IMR-90 (cell line): ENCODE data around the gene PSAPL1. TPM values are rescaled to one million over a fixed set of nuclear protein-coding genes. Genes with fewer than 3 reads are reported as not detected.

ENCODE experiments used
- ATAC-seq: fragments of 200-7000 bp; cut with Tn5 transposase; 2 replicates; pipeline ENCODE4 v1.9.1; 2020; ENCODE audit warnings: low read depth, mild to moderate bottlenecking, moderate library complexity
- BruUV-seq: library from RNA; stranded (reverse); fragments of 400-500 nt; replicated peaks from 2 replicates; lab custom pipeline; 2021; lab: Mats Ljungman, UMichigan
- CTCF ChIA-PET: fragments of 300-600 bp; formaldehyde crosslinking; extraction: SDS; loops from one replicate; lab custom pipeline; 2021; ENCODE audit warnings: antibody characterized with exemption; lab: Yijun Ruan, JAX
- POLR2A ChIA-PET: fragments of 300-600 bp; sonication (Branson Sonifier 250); formaldehyde crosslinking; loops from one replicate; lab custom pipeline; 2022; ENCODE audit warnings: antibody characterized with exemption; ENCODE audit not compliant: unreplicated experiment; lab: Charles Lee
- DNase-seq: peaks from one replicate; pipeline ENCODE4 v3.0.0; 2013
- H2AFZ ChIP-seq: replicated peaks from 2 replicates; pipeline ENCODE3; 2013; ENCODE audit warnings: low read length, mild to moderate bottlenecking; ENCODE audit not compliant: poor library complexity
- H2AK5ac ChIP-seq: 2 replicates; pipeline ENCODE4 v1.6.1; 2013; ENCODE audit warnings: low read depth, low read length, inconsistent platforms
- H2AK9ac ChIP-seq: replicated peaks from 2 replicates; pipeline ENCODE3; 2013; ENCODE audit warnings: mild to moderate bottlenecking, low read depth, low read length, moderate library complexity; ENCODE audit not compliant: poor library complexity
- H2BK120ac ChIP-seq: 2 replicates; pipeline ENCODE4 v1.6.1; 2013; ENCODE audit warnings: low read depth, low read length, inconsistent platforms
- H2BK15ac ChIP-seq: 3 replicates; pipeline ENCODE4 v1.6.1; 2013; ENCODE audit warnings: low read depth, low read length, inconsistent platforms
- H2BK20ac ChIP-seq: 2 replicates; pipeline ENCODE4 v1.6.1; 2013; ENCODE audit warnings: low read depth, mild to moderate bottlenecking, inconsistent platforms, low read length, moderate library complexity
- H2BK5ac ChIP-seq: 2 replicates; pipeline ENCODE4 v1.6.1; 2013; ENCODE audit warnings: mild to moderate bottlenecking, low read depth, low read length, inconsistent platforms; ENCODE audit not compliant: poor library complexity, severe bottlenecking
- H3K14ac ChIP-seq: replicated peaks from 2 replicates; pipeline ENCODE4 v1.6.1; 2013; ENCODE audit warnings: low read depth, low read length, inconsistent platforms
- H3K18ac ChIP-seq: 2 replicates; pipeline ENCODE4 v1.6.1; 2013; ENCODE audit warnings: low read depth, low read length, control low read depth
- H3K23ac ChIP-seq: 2 replicates; pipeline ENCODE4 v1.6.1; 2013; ENCODE audit warnings: low read depth, low read length, inconsistent platforms
- H3K27ac ChIP-seq: 2 replicates; pipeline ENCODE4 v1.5.1; 2013; ENCODE audit warnings: mild to moderate bottlenecking, control low read depth, low read length; ENCODE audit not compliant: insufficient read depth
- H3K27me3 ChIP-seq: 2 replicates; pipeline ENCODE4 v1.6.1; 2013; ENCODE audit warnings: low read length; ENCODE audit not compliant: control insufficient read depth, insufficient read depth
- H3K36me3 ChIP-seq: 2 replicates; pipeline ENCODE4 v1.6.1; 2013; ENCODE audit warnings: low read length, mixed read lengths; ENCODE audit not compliant: control insufficient read depth, insufficient read depth
- H3K4ac ChIP-seq: 2 replicates; pipeline ENCODE4 v1.6.1; 2013; ENCODE audit warnings: low read depth, low read length, inconsistent platforms
- H3K4me1 ChIP-seq: 2 replicates; pipeline ENCODE4 v1.6.1; 2013; ENCODE audit warnings: low read length, mixed read lengths; ENCODE audit not compliant: control insufficient read depth, insufficient read depth
- H3K4me2 ChIP-seq: 2 replicates; pipeline ENCODE4 v1.6.1; 2013; ENCODE audit warnings: low read depth, mild to moderate bottlenecking, control low read depth, low read length, moderate library complexity
- H3K4me3 ChIP-seq: 2 replicates; pipeline ENCODE4 v1.5.1; 2013; ENCODE audit warnings: low read depth, mild to moderate bottlenecking, control low read depth, low read length, moderate library complexity; ENCODE audit not compliant: insufficient read depth
- H3K56ac ChIP-seq: 2 replicates; pipeline ENCODE4 v1.6.1; 2013; ENCODE audit warnings: low read length, inconsistent platforms; ENCODE audit not compliant: insufficient read depth; ENCODE audit errors: extremely low read depth
- H3K79me1 ChIP-seq, 2 experiments: 2 replicates each; pipeline ENCODE4 v1.6.1; 2013; ENCODE audit warnings: low read length in 2 of 2, inconsistent platforms in 1 of 2, low read depth in 1 of 2
- H3K9ac ChIP-seq: 2 replicates; pipeline ENCODE4 v1.6.1; 2013; ENCODE audit warnings: low read depth, low read length, control low read depth
- H3K9me1 ChIP-seq: 2 replicates; pipeline ENCODE4 v1.6.1; 2013; ENCODE audit warnings: low read length, inconsistent platforms; ENCODE audit not compliant: insufficient read depth
- H3K9me3 ChIP-seq: 2 replicates; pipeline ENCODE4 v1.6.1; 2013; ENCODE audit warnings: low read length; ENCODE audit not compliant: control insufficient read depth, insufficient read depth
- H4K20me1 ChIP-seq: 2 replicates; pipeline ENCODE4 v1.6.1; 2013; ENCODE audit warnings: low read length, inconsistent platforms; ENCODE audit not compliant: insufficient read depth
- H4K5ac ChIP-seq: 2 replicates; pipeline ENCODE4 v1.6.1; 2013; ENCODE audit warnings: mild to moderate bottlenecking, low read depth, low read length, control low read depth
- H4K8ac ChIP-seq, 2 experiments: 2 replicates each; pipeline ENCODE4 v1.6.1; 2013; ENCODE audit warnings: low read depth in 2 of 2, low read length in 2 of 2, control low read depth in 1 of 2, inconsistent platforms in 1 of 2
- H4K91ac ChIP-seq: 2 replicates; pipeline ENCODE4 v1.6.1; 2013; ENCODE audit warnings: low read depth, low read length, inconsistent platforms; ENCODE audit not compliant: insufficient read depth
- CEBPB ChIP-seq: IDR thresholded peaks from 2 replicates; pipeline ENCODE4 v1.6.1; 2012; ENCODE audit warnings: low read depth, low read length, improper control_type of control experiment
- FOS ChIP-seq: fragments of 150-350 bp; IDR thresholded peaks from 2 replicates; pipeline ENCODE4 v1.6.1; 2016; ENCODE audit warnings: low read depth, low read length
- MAFK ChIP-seq: IDR thresholded peaks from 2 replicates; pipeline ENCODE4 v1.6.1; 2012; ENCODE audit warnings: low read depth, low read length, improper control_type of control experiment
- MAZ ChIP-seq: IDR thresholded peaks from 2 replicates; pipeline ENCODE4 v1.6.1; 2012; ENCODE audit warnings: low read depth, mild to moderate bottlenecking, low read length, improper control_type of control experiment, moderate library complexity, borderline replicate concordance
- MXI1 ChIP-seq: IDR thresholded peaks from 2 replicates; pipeline ENCODE4 v1.6.1; 2012; ENCODE audit warnings: low read depth, mild to moderate bottlenecking, low read length, moderate library complexity, borderline replicate concordance
- POLR2A ChIP-seq: IDR thresholded peaks from 2 replicates; pipeline ENCODE4 v1.6.1; 2012; ENCODE audit warnings: mild to moderate bottlenecking, low read depth, low read length
- RAD21 ChIP-seq: IDR thresholded peaks from 2 replicates; pipeline ENCODE4 v1.6.1; 2012; ENCODE audit warnings: low read length, improper control_type of control experiment
- RFX5 ChIP-seq: IDR thresholded peaks from 2 replicates; pipeline ENCODE4 v1.8.0; 2012; ENCODE audit warnings: low read depth, mild to moderate bottlenecking, low read length, moderate library complexity
- SMC3 ChIP-seq: fragments of 150-350 bp; IDR thresholded peaks from 2 replicates; pipeline ENCODE4 v1.6.1; 2016; ENCODE audit warnings: low read depth, mild to moderate bottlenecking, antibody characterized with exemption, low read length, moderate library complexity
- WGBS, 2 experiments: methylation state at CpG; one replicate each; pipeline versions ENCODE4 v1.1.5 to v1.1.7; 2013; ENCODE audit warnings: missing lambda C conversion rate in 2 of 2; ENCODE audit not compliant: insufficient read length in 1 of 2; ENCODE audit errors: extremely low coverage in 2 of 2; 5-methylcytosine and 5-hydroxymethylcytosine counted together
- dilution Hi-C: fragments of 300-500 bp; cut with HindIII; formaldehyde crosslinking; loops from one replicate; pipeline ENCODE4 v1.14.3; 2018; ENCODE audit warnings: low sequenced_read_pairs; ENCODE audit not compliant: unreplicated experiment
- in situ Hi-C: fragments of 300-500 bp; cut with MboI; formaldehyde crosslinking; loops from 3 replicates; pipeline ENCODE4 v1.14.3; 2019; ENCODE audit warnings: low sequenced_read_pairs, inconsistent platforms, mixed read lengths
- intact Hi-C: fragments of 100-400 bp; cut with micrococcal nuclease; formaldehyde crosslinking; loops from 2 replicates; pipeline ENCODE4 v1.10.0; 2022
- polyA plus RNA-seq, 3 experiments: library from polyadenylated mRNA; depleted of rRNA; stranded (reverse); fragments of >200 nt; gene quantifications; 2 replicates each; pipeline ENCODE4 v1.2.3, GENCODE V29; 2012; ENCODE audit warnings: low replicate concordance in 1 of 3
- total RNA-seq: library from RNA; depleted of rRNA; stranded (reverse); fragments of >200 nt; gene quantifications from 2 replicates; pipeline ENCODE4 v1.2.3, GENCODE V29; 2012
- TF ChIP-seq, protein P1 (sequence below): fragments of 150-350 bp; IDR thresholded peaks from 2 replicates; pipeline ENCODE4 v1.6.1; 2017; ENCODE audit warnings: mild to moderate bottlenecking, antibody characterized with exemption, low read length, low read depth
- TF ChIP-seq, protein P2 (sequence below): conservative IDR thresholded peaks from 2 replicates; pipeline ENCODE4 v1.5.1; 2012; ENCODE audit warnings: mild to moderate bottlenecking, low read depth, low read length, improper control_type of control experiment

PSAPL1 gene
- total and polyA plus RNA-seq, 2 of the 4 experiments (the other 2 are of a cell fraction), result not detected

GRCh38 chr4:7414046-7414445, 20.7 kb downstream of the PSAPL1 start:
- dilution Hi-C loops (no loop called here), in situ Hi-C loops (no loop called here), intact Hi-C loops (no loop called here)
- Histone ChIP-seq H2BK120ac (no peak overlapping the region), H3K56ac (no peak overlapping the region), H2AK5ac (no peak overlapping the region), H4K20me1 (no peaks in the 10 kb centered on the region), H3K9ac (no peak overlapping the region), H3K4me3 (no peak overlapping the region), H2AK9ac (no peak overlapping the region), H2BK5ac (no peak overlapping the region), H3K79me1 (no peaks in the 10 kb centered on the region), H4K91ac (no peak overlapping the region), H4K5ac (no peak overlapping the region), H3K27ac (no peak overlapping the region), H3K36me3 (no peaks in the 10 kb centered on the region), H3K18ac (no peak overlapping the region), H2BK15ac (no peak overlapping the region), H2BK20ac (no peak overlapping the region), H3K23ac (no peak overlapping the region), H2AFZ (no peak overlapping the region), H3K9me3 (peaks cover 8% of the 10 kb centered on the region), H3K4me1 (no peaks in the 10 kb centered on the region), H3K27me3 (peaks cover 25% of the 10 kb centered on the region), H4K8ac (no peak overlapping the region), H3K4me2 (no peak overlapping the region), H3K9me1 (no peaks in the 10 kb centered on the region), H3K4ac (no peak overlapping the region), H3K14ac (no peak overlapping the region)
- CTCF ChIA-PET, result no interaction called here
- POLR2A ChIA-PET, result no interaction called here
- DNase-seq, result no peak
- TF ChIP-seq RFX5, result no peak
- TF ChIP-seq MXI1, result no peak
- TF ChIP-seq, protein P1, sequence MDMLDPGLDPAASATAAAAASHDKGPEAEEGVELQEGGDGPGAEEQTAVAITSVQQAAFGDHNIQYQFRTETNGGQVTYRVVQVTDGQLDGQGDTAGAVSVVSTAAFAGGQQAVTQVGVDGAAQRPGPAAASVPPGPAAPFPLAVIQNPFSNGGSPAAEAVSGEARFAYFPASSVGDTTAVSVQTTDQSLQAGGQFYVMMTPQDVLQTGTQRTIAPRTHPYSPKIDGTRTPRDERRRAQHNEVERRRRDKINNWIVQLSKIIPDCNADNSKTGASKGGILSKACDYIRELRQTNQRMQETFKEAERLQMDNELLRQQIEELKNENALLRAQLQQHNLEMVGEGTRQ, result no peak
- TF ChIP-seq SMC3, result no peak
- no peak for TF ChIP-seq MAFK
- TF ChIP-seq MAZ, result no peak
- TF ChIP-seq POLR2A, result no peak
- TF ChIP-seq, protein P2, sequence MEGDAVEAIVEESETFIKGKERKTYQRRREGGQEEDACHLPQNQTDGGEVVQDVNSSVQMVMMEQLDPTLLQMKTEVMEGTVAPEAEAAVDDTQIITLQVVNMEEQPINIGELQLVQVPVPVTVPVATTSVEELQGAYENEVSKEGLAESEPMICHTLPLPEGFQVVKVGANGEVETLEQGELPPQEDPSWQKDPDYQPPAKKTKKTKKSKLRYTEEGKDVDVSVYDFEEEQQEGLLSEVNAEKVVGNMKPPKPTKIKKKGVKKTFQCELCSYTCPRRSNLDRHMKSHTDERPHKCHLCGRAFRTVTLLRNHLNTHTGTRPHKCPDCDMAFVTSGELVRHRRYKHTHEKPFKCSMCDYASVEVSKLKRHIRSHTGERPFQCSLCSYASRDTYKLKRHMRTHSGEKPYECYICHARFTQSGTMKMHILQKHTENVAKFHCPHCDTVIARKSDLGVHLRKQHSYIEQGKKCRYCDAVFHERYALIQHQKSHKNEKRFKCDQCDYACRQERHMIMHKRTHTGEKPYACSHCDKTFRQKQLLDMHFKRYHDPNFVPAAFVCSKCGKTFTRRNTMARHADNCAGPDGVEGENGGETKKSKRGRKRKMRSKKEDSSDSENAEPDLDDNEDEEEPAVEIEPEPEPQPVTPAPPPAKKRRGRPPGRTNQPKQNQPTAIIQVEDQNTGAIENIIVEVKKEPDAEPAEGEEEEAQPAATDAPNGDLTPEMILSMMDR, result no peak
- no peak for TF ChIP-seq CEBPB
- no peak for TF ChIP-seq RAD21
- no peak for TF ChIP-seq FOS
- ATAC-seq, result no peak
- BruUV-seq, result no TSS peak
- 91% methylated on average over 4 of the region's 9 CpGs; no CpG with 5 or more reads in 1 of the 2 experiments for WGBS, 2 experiments
